ENCODE results near the gene NDUFS4. TPM values are rescaled to one million over a fixed set of nuclear protein-coding genes. Genes with fewer than 3 reads are reported as not detected.

Gene NDUFS4
- total and polyA plus RNA-seq, 9 of the 15 experiments (the other 6 are each of a cell fraction or from before 2014, with no cell fraction given): 68.7 to 313 (median 113) TPM

- TF ChIP-seq PBX2 (CRISPR knock-in tag; IDR thresholded peaks at IDR 0.05; ENCODE audit: low read depth): no peak
- no peak for TF ChIP-seq PBX2 (tag; conservative IDR thresholded peaks at IDR 0.05; ENCODE audit: low read depth)
- TF ChIP-seq JUNB (CRISPR knock-in tag; conservative IDR thresholded peaks at IDR 0.05): no peak
- TF ChIP-seq TEAD2 (tag; IDR thresholded peaks at IDR 0.05): no peak
Observed at GRCh38 chr5:53613061-53613460, 52.6 kb downstream of the NDUFS4 start (continued).

GRCh38 chr5:53613536-53613935 is 53.1 kb downstream of the NDUFS4 start:
- no peak for ATAC-seq
- H3K27me3 ChIP-seq (ENCODE audit: control insufficient read depth in 2 of 2, insufficient read depth in 2 of 2, low read length in 2 of 2): no peaks in the 10 kb centered on the region
- POLR2A ChIA-PET: no interaction called here
- no peak overlapping the region for H2AFZ ChIP-seq (ENCODE audit: low read depth, low read length)
- H3K9me3 ChIP-seq (replicated peaks; ENCODE audit: control insufficient read depth, insufficient read depth, low read depth, low read length): no peaks in the 10 kb centered on the region
- peaks cover 0 to 2% of the 10 kb centered on the region in 2 experiments; a peak in 1 of 5 replicates for H3K4me1 ChIP-seq (replicated peaks in 1 of 2; ENCODE audit: control insufficient read depth in 2 of 2, insufficient read depth in 2 of 2, low read length in 2 of 2)
- FAIRE-seq: peak; percentile 49
- in situ Hi-C loops (cut with MboI): no loop called here
- no TSS peak for BruUV-seq (replicated peaks)
- H3K27ac ChIP-seq (ENCODE audit: extremely low read depth, low read depth, low read length): no peak overlapping the region
- no peak overlapping the region for H3K9ac ChIP-seq (ENCODE audit: insufficient read depth in 1 of 2, low read depth in 2 of 2, low read length in 2 of 2)
- CTCF ChIA-PET (ENCODE audit: low intra/inter-chr PET ratio): interaction anchor here (0.7 kb wide), 1 partner anchor 1661 kb away, joined by 4 read pairs; no protein-coding TSS in a partner anchor
- intact Hi-C loops (cut with micrococcal nuclease): no loop called here
- DNase-seq (ENCODE audit: extremely low read depth in 1 of 4, low spot score in 3 of 4): no peak
- no peak overlapping the region for H3K4me2 ChIP-seq (ENCODE audit: insufficient read depth, low read length)
- H4K20me1 ChIP-seq (replicated peaks; ENCODE audit: control insufficient read depth, insufficient read depth, low read length): no peaks in the 10 kb centered on the region
- no peaks in the 10 kb centered on the region for H3K9me1 ChIP-seq (ENCODE audit: control insufficient read depth, insufficient read depth, low read length)
- no peaks in the 10 kb centered on the region for H3K79me2 ChIP-seq (ENCODE audit: control insufficient read depth, insufficient read depth, low read length)
- H3K4me3 ChIP-seq: no peak overlapping the region
- no peaks in the 10 kb centered on the region for H3K36me3 ChIP-seq (ENCODE audit: control insufficient read depth, insufficient read depth, low read length)
- TF ChIP-seq PML (IDR thresholded peaks at IDR 0.05; ENCODE audit: low read length): no peak
- TF ChIP-seq RBM14 (IDR thresholded peaks at IDR 0.05; ENCODE audit: borderline replicate concordance, insufficient read depth, low read depth, low read length): no peak
- no peak for TF ChIP-seq CBFB (CRISPR knock-in tag; IDR thresholded peaks at IDR 0.05)
- no peak for TF ChIP-seq ZNF707 (CRISPR knock-in tag; conservative IDR thresholded peaks at IDR 0.05)
- no peak for TF ChIP-seq RAD51 (IDR thresholded peaks at IDR 0.05; ENCODE audit: borderline replicate concordance, low read depth)
- no peak for TF ChIP-seq ZBTB43 (CRISPR knock-in tag; IDR thresholded peaks at IDR 0.05)
- no peak for TF ChIP-seq SRSF1 (IDR thresholded peaks at IDR 0.05; ENCODE audit: low read depth, low read length)
- no peak for TF ChIP-seq ZBTB8A (IDR thresholded peaks at IDR 0.05; ENCODE audit: partially characterized antibody)
- TF ChIP-seq CHAMP1 (IDR thresholded peaks at IDR 0.05): no peak
- TF ChIP-seq HMBOX1 (IDR thresholded peaks at IDR 0.05): no peak
- TF ChIP-seq POU5F1 (IDR thresholded peaks at IDR 0.05; ENCODE audit: borderline replicate concordance, low read depth, low read length, partially characterized antibody): no peak
